Panc1 (cell line): ENCODE results near the gene RFC5. TPM values are rescaled to one million over a fixed set of nuclear protein-coding genes. Genes with fewer than 3 reads are reported as not detected.

Source experiments
- ATAC-seq: fragments of 200-7000 bp; cut with Tn5 transposase; 2 replicates; pipeline ENCODE4 v1.9.1; 2020; ENCODE audit warnings: mild to moderate bottlenecking, moderate library complexity
- Bru-seq: library from RNA; stranded (reverse); fragments of 400-500 nt; gene quantifications from one replicate; lab custom pipeline; 2021; lab: Mats Ljungman, UMichigan
- BruChase-seq, 2 experiments: library from RNA; stranded (reverse); fragments of 400-500 nt; gene quantifications; one replicate each; lab custom pipeline; 2021; lab: Mats Ljungman, UMichigan
- BruUV-seq: library from RNA; stranded (reverse); fragments of 400-500 nt; replicated peaks from 2 replicates; lab custom pipeline; 2021; lab: Mats Ljungman, UMichigan
- CTCF ChIA-PET: fragments of 300-600 bp; sonication (Branson Sonifier 250); formaldehyde crosslinking; loops from one replicate; lab custom pipeline; 2022; ENCODE audit warnings: antibody characterized with exemption; lab: Charles Lee
- POLR2A ChIA-PET: fragments of 300-600 bp; sonication (Branson Sonifier 250); formaldehyde crosslinking; loops from one replicate; lab custom pipeline; 2022; ENCODE audit warnings: antibody characterized with exemption; lab: Charles Lee
- DNase-seq: peaks from one replicate; pipeline ENCODE4 v3.0.0-alpha.2; 2010; ENCODE audit warnings: low read depth, low spot score
- H3K27ac ChIP-seq: 2 replicates; pipeline ENCODE4 v1.5.1; 2011; ENCODE audit warnings: mild to moderate bottlenecking, low read length, inconsistent platforms
- H3K27me3 ChIP-seq: fragments of 200-500 bp; sonication (Bioruptor generic); 2 replicates; pipeline ENCODE4 v1.6.0; 2014; ENCODE audit warnings: low read length, inconsistent platforms; ENCODE audit not compliant: control insufficient read depth, insufficient read depth
- H3K36me3 ChIP-seq: fragments of 200-500 bp; sonication (Bioruptor generic); 2 replicates; pipeline ENCODE4 v1.5.1; 2014; ENCODE audit warnings: inconsistent platforms, mild to moderate bottlenecking, low read length, moderate library complexity; ENCODE audit not compliant: control insufficient read depth, insufficient read depth
- H3K4me1 ChIP-seq: 2 replicates; pipeline ENCODE4 v1.5.1; 2011; ENCODE audit warnings: inconsistent platforms, mild to moderate bottlenecking, low read length, moderate library complexity; ENCODE audit not compliant: control insufficient read depth, insufficient read depth
- H3K4me3 ChIP-seq, 2 experiments: 2 replicates each; pipeline ENCODE4 v1.5.1; 2011 to 2012; ENCODE audit warnings: low read depth in 2 of 2, low read length in 2 of 2, mild to moderate bottlenecking in 2 of 2, inconsistent platforms in 1 of 2, moderate library complexity in 1 of 2
- H3K9me3 ChIP-seq: fragments of 200-500 bp; sonication (Bioruptor generic); 2 replicates; pipeline ENCODE4 v1.5.1; 2014; ENCODE audit warnings: low read depth, mild to moderate bottlenecking, inconsistent platforms, low read length, moderate library complexity; ENCODE audit not compliant: control insufficient read depth, insufficient read depth
- CTCF ChIP-seq: fragments of 450-650 bp; IDR thresholded peaks from 2 replicates; pipeline ENCODE4 v1.5.1; 2017; ENCODE audit warnings: mild to moderate bottlenecking
- POLR2AphosphoS5 ChIP-seq: IDR thresholded peaks from 2 replicates; pipeline ENCODE4 v1.6.1; 2012; ENCODE audit warnings: mild to moderate bottlenecking, low read depth, low read length, moderate library complexity
- REST ChIP-seq, 2 experiments: IDR thresholded peaks; 2 replicates each; pipeline ENCODE4 v1.6.1; 2011 to 2012; ENCODE audit warnings: low read depth in 2 of 2, control low read depth in 1 of 2, low read length in 1 of 2, mild to moderate bottlenecking in 1 of 2, moderate library complexity in 1 of 2; ENCODE audit not compliant: insufficient read depth in 1 of 2
- SIN3A ChIP-seq: IDR thresholded peaks from 2 replicates; pipeline ENCODE4 v1.6.1; 2012; ENCODE audit warnings: low read depth, mild to moderate bottlenecking, low read length, moderate library complexity, borderline replicate concordance; ENCODE audit not compliant: insufficient read depth
- TCF7L2 ChIP-seq: IDR thresholded peaks from 2 replicates; pipeline ENCODE4 v1.6.1; 2011; ENCODE audit warnings: mild to moderate bottlenecking, low read depth, low read length, inconsistent platforms
- in situ Hi-C: cut with HindIII; loops from 2 replicates; pipeline ENCODE4 v1.10.0; 2016; ENCODE audit warnings: low sequenced_read_pairs, low pct_unique_long_range_greater_than_20kb
- intact Hi-C: fragments of 100-400 bp; cut with micrococcal nuclease; formaldehyde crosslinking; loops from one replicate; pipeline ENCODE4 v1.10.0; 2022; ENCODE audit not compliant: unreplicated experiment
- long read RNA-seq: library from polyadenylated mRNA; unstranded; transcript quantifications from one replicate; pipeline ENCODE4 v2.0.0, GENCODE V29; 2021; ENCODE audit not compliant: unreplicated experiment
- polyA plus RNA-seq: library from polyadenylated mRNA; unstranded; fragments of >200 nt; gene quantifications from one replicate; pipeline ENCODE4 v1.2.1, GENCODE V29; 2012; ENCODE audit warnings: missing spikeins; ENCODE audit not compliant: insufficient read length
- total RNA-seq: library from RNA; stranded (reverse); gene quantifications from one replicate; pipeline ENCODE4 v1.2.1, GENCODE V29; 2021; ENCODE audit not compliant: unreplicated experiment

Gene RFC5
- total RNA-seq, result 25.0 TPM
- polyA plus RNA-seq, result 18.0 TPM
- percentile 81 among the genes with signal in this experiment for Bru-seq, nascent RNA
- percentile 84 among the genes with signal in this experiment for BruChase-seq, experiment 1, labeled RNA remaining after a 2-hour chase
- BruChase-seq, experiment 2, labeled RNA remaining after a 6-hour chase, result percentile 88 among the genes with signal in this experiment
- long read RNA-seq, transcript RFC5-204 (11 exons, 1,655 nt), result major isoform, 26 of 64 reads
- long read RNA-seq, partial matches to known transcripts, result 9 of 64 reads
- long read RNA-seq, other reads (novel, unspliced or antisense), result 29 of 64 reads

GRCh38 chr12:118016424-118017264 is at the start of gene RFC5:
RFC5 (plus strand) TSS chr12:118016703; CDS start chr12:118016828, 125 bp downstream.
- BruUV-seq, result no TSS peak
- ChIA-PET CTCF (no interaction called here), POLR2A (interaction anchor here (0.6 to 1.2 kb wide), 2 partner anchors 17 to 48 kb away, joined by 5 to 8 read pairs; no protein-coding TSS in a partner anchor)
- H3K9me3 ChIP-seq, result no peaks in the 10 kb centered on the region
- intact Hi-C loops, result loop anchor here (5.0 kb wide), 1 partner anchor 139 kb away; no protein-coding TSS in a partner anchor
- in situ Hi-C loops, result no loop called here
- peaks cover 10% of the 10 kb centered on the region for H3K4me1 ChIP-seq
- TF ChIP-seq REST (IDR thresholded peaks at IDR 0.05; ENCODE audit: insufficient read depth in 1 of 2, low read depth in 2 of 2, low read length in 1 of 2) (peak in 1 of 2 experiments; percentile 48; a peak in 1 of 4 replicates), TCF7L2 (no peak; the same call in 1 of the 2 replicates), POLR2AphosphoS5 (peak; percentile 81), SIN3A (peak; percentile 96; the same call in 1 of the 2 replicates), CTCF (no peak)
- peak within 1 kb of the TSS; percentile 86 for H3K27ac ChIP-seq
- no peaks in the 10 kb centered on the region for H3K27me3 ChIP-seq
- DNase-seq (peak; percentile 74), ATAC-seq (peak; percentile 100)
- peaks cover 4% of the 10 kb centered on the region for H3K36me3 ChIP-seq
- peak within 1 kb of the TSS; percentile 82 to 87 for H3K4me3 ChIP-seq

GRCh38 chr12:117967043-117967442 is 49.5 kb upstream of the RFC5 start:
- H3K27me3 ChIP-seq, result peaks cover 28% of the 10 kb centered on the region
- 0 out of 2 replicates have a peak, but pooled peaks cover 3% of the 10 kb centered on the region for H3K9me3 ChIP-seq
- TF ChIP-seq REST (IDR thresholded peaks at IDR 0.05; ENCODE audit: insufficient read depth in 1 of 2, low read depth in 2 of 2, low read length in 1 of 2) (no peak), CTCF (no peak)
- in situ Hi-C loops, result no loop called here
- no peaks in the 10 kb centered on the region for H3K4me1 ChIP-seq
- ATAC-seq, result no peak
- no peaks in the 10 kb centered on the region; the same call in 1 of the 2 replicates for H3K36me3 ChIP-seq
- BruUV-seq, result no TSS peak
- no peak overlapping the region for H3K27ac ChIP-seq
- intact Hi-C loops, result no loop called here
- no peak overlapping the region for H3K4me3 ChIP-seq
- DNase-seq, result no peak
- ChIA-PET POLR2A (interaction anchor here (0.6 kb wide), 1 partner anchor 94 kb away, joined by 5 read pairs; the partner anchor contains the start of gene WSB2), CTCF (no interaction called here)
